Sciatic nerve (tissue), 2 donors: ENCODE results near the gene FGD3. TPM values are rescaled to one million over a fixed set of nuclear protein-coding genes. Genes with fewer than 3 reads are reported as not detected.

ENCODE experiments used
- ATAC-seq: fragments of 200-7000 bp; cut with Tn5 transposase; one replicate; pipeline ENCODE4 v1.9.1; 2020; ENCODE audit warnings: mild to moderate bottlenecking, moderate library complexity
- DNase-seq: peaks from one replicate; pipeline ENCODE4 v3.0.0-alpha.2; 2020; ENCODE audit warnings: low spot score
- intact Hi-C: fragments of 100-400 bp; cut with DNase I; formaldehyde crosslinking; loops from one replicate; pipeline ENCODE4 v1.14.2; 2022
- total RNA-seq: library from RNA; stranded (reverse); fragmentation: NEBNext Ultra II Directional; extraction: Animal tissue kit (Norgen Biotek cat#: 25700); gene quantifications from one replicate; pipeline ENCODE4 v1.2.1, GENCODE V29; 2021
- donor health status: DM: no; HTN: no; CAD: no.
- donor health status: DM: no; HTN: no; CAD: no.

The FGD3 gene
- total RNA-seq, 1 donor from 2014 or later, result 11.1 TPM

- no peak for ATAC-seq
- no peak for DNase-seq
- intact Hi-C loops, result no loop called here
Observed at GRCh38 chr9:93022721-93023520, 75.6 kb downstream of the FGD3 start.

DNA sequence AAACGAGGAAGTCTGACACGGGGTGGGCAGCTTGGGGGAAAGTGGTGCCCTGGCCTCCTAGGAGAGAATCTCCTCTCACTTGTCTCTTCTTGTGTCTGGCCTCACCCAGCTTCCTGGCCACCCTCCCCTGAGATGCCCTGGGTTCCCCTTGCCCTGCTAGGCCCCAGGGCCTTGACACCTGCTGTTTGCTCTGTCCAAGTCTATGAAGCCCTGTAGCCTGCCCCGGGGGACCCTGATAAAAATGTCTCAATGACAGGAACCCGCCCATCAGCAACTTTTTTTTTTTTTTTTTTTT lies 76.1 kb downstream of the FGD3 start:
- DNase-seq, result no peak
- ATAC-seq, result no peak
- intact Hi-C loops, result no loop called here

- DNase-seq, result no peak
- intact Hi-C loops, result no loop called here
- ATAC-seq, result no peak
Observed at GRCh38 chr9:93024646-93024910, 77.3 kb downstream of the FGD3 start.

GRCh38 chr9:93024986-93025630 lies 77.8 kb downstream of the FGD3 start:
- intact Hi-C loops, result no loop called here
- ATAC-seq (no peak), DNase-seq (no peak)

- DNase-seq, result no peak
- intact Hi-C loops, result no loop called here
- no peak for ATAC-seq
Observed at GRCh38 chr9:93025736-93026135, 78.4 kb downstream of the FGD3 start.

DNA sequence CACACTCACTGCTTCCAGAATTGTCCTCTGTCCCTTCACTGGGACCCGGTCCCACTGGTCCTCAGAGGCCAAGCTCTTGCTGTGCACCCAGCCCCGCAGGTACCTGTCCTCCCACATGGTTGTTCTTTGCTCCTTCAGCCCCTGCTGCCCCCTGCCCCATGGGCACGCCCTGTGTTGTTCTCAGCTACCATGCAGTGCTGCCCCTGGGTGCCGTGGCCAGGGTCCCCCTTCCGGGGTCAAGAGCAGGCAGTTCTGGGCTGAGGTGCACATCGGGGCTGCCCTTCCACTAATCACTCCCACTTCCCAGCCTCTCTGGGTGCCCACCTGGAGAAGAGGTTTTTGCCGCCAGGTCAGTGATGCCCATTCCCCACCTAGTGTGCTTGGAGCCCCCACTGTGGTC lies 79.3 kb downstream of the FGD3 start:
- DNase-seq (no peak), ATAC-seq (no peak)
- intact Hi-C loops, result no loop called here

DNA sequence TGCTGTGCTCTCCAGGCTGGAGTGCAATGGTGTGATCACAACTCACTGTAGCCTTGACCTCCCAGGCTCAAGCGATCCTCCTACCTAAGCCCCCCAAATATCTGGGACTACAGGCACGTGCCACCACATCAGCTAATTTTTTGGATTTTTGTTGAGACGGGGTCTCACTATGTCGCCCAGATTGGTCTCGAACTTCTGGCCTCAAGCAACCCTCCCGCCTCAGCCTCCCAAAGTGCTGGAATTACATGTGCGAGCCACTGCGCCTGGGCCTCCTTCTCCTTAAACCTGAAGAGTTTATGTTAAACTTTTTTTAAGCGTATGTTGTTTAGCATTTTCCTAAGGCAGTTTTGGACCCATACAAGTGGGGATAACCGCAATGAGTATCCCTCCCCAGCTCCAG lies 80.4 kb downstream of the FGD3 start:
- intact Hi-C loops, result no loop called here
- ATAC-seq, result no peak
- no peak for DNase-seq

DNA sequence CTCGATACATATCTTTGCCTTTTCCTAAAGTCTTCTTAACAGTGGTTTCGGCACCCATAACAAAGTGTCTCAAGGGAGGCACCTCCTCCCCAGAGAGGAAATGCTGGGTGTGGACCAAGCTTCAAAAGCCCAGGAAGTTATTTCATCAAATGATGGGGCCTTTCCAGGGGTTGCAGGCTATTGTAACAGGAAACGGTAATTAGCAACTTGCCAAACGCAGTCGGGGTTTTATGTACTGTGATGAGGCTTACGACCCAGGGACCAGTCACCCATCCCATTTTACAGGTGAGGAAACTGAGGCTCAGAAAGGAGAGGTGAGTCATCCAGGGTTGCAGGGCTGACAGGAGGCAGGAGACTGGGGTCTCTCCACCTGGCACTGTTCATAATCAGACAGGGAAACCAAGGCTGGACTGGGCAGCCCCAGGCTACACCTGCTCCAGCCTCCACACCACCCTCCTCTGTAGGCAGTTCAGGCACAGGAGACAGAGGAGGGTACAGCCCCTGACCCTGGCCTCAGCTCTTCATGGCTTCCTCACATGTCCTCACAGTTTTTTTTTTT lies 81.2 kb downstream of the FGD3 start:
- ATAC-seq, result no peak
- intact Hi-C loops, result no loop called here

GRCh38 chr9:93030642-93031628 lies 83.6 kb downstream of the FGD3 start:
- intact Hi-C loops, result no loop called here
- DNase-seq (no peak), ATAC-seq (no peak)

More for the DNA sequence above, 81.2 kb downstream of the FGD3 start:
- no peak for DNase-seq

GRCh38 chr9:93031629-93032430 lies 84.5 kb downstream of the FGD3 start:
- DNase-seq (no peak), ATAC-seq (peak; percentile 38)
- intact Hi-C loops, result no loop called here

GRCh38 chr9:93032545-93032944 lies 85.2 kb downstream of the FGD3 start:
- DNase-seq (no peak), ATAC-seq (no peak)
- intact Hi-C loops, result no loop called here

- DNase-seq (no peak), ATAC-seq (peak; percentile 16)
- intact Hi-C loops, result no loop called here
Observed at GRCh38 chr9:93033531-93033930, 86.2 kb downstream of the FGD3 start.

GRCh38 chr9:93035106-93035660 lies 87.9 kb downstream of the FGD3 start:
- no peak for DNase-seq
- intact Hi-C loops, result no loop called here
- ATAC-seq, result no peak

- intact Hi-C loops, result no loop called here
- no peak for DNase-seq
- no peak for ATAC-seq
Observed at GRCh38 chr9:93035821-93036351, 88.6 kb downstream of the FGD3 start.

DNA sequence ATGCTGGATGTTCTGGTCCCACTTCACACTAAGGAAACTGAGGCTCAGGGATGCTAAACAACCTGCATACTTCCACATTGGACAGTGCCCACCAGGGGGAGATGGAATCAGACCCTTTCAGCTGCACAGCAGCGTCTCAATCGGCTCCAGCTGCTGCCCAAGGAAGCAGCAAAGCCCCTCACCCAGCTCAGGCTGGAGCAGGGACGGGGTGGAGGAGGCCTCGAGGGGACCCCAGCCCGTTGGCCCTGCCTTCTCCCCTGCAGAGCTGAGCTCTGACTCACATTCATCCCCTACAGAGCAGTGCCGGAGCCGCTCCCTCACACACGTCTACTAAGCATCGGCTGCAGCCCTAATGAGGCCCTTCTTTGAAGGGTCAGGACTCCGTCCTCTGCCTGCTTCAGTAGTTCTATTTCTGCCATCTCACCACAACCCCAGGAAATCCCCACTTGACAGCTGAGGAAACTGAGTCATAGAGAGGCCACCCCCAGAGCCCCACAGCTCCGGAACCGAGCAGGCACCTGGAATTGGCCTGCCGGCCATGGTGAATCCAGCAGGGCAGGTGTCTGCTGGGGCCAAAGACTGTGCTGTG lies 89.7 kb downstream of the FGD3 start:
- no peak for ATAC-seq
- DNase-seq, result no peak
- intact Hi-C loops, result no loop called here

GRCh38 chr9:93037476-93037971 lies 90.2 kb downstream of the FGD3 start:
- ATAC-seq, result peak; percentile 43
- DNase-seq, result no peak
- intact Hi-C loops, result no loop called here

DNA sequence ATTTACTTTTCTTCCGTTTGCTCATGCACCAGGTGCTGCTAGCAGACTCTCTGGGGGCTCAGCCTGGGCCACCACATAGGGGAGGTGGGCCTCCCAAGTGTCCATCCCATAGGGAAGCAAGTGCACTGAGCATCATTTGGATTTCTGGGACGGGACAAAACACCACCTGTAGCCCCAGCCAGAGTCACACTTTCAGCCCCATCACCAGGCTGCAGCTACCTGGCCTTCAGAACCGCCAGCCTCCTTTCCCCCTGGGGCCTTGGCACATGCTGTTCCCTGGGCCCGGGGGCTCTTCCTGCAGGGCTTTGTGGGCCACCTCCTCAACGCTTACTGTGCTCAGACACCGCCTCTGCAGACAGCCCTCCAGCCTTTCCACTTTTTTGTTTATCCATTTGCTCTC lies 91.6 kb downstream of the FGD3 start:
- intact Hi-C loops, result no loop called here
- ATAC-seq (no peak), DNase-seq (no peak)

- no peak for DNase-seq
- intact Hi-C loops, result no loop called here
- ATAC-seq, result no peak
Observed at GRCh38 chr9:93039456-93039855, 92.1 kb downstream of the FGD3 start.
